Stimulated activated CD4-positive, alpha-beta T cell treated with anti-CD3 and anti-CD28 coated beads, TNF-alpha, amount 100 ng/mL, for 48 hours (primary cell): ENCODE results near the gene C1R.
A peak's percentile ranks its signal among the peaks of the same experiment; 100 is the strongest.

Experiments used
- DNase-seq, 3 donors: peaks; one replicate each; pipeline ENCODE4 v3.0.0-alpha.2; 2020; ENCODE audit warnings: low read depth in 3 of 3

Gene C1R

DNA sequence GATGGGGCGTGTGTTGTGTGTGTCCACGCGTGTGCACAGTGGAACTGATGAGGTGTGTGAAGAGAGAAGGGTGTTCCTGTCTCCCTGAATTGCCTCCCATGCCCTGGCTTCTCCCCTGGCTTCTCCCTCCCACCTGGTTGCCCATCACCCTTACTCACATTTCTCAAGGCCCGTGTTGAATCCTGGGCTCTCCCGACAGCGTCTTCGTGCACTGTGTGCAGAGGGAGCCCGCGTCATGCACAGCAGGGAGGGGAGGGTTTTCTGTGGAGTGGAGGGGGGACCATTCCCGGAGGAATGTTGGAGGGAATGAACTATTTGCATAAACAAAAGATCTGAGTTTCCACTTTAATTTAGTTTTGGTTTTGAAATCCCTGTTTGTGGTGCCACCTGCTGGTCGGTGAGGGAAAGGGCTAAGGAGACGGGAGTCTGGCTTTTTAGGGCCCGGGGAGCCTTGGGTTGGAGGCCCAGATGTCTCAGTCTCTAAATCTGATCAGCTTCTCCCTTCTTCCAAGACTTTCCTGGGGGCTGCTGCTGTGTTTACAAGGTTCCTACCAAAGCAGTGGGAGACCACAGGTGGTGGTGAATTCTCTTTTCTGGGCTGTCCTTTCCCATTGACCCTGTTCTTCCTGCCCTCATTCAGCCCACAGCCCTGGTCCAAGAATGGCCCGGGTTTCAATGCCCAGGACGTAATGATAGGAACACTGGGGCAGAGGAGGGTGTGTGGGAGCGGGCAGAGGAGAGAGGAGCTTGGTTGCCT, at the start of gene C1R:
TSS of gene C1R (minus strand) at position 217 of the 757 bp plus-strand sequence. CDS start at position 160, 57 bp downstream.
- peak; percentile 34 to 57 (median 49) for DNase-seq

- no peak for DNase-seq
These were observed 49.2 kb upstream of the C1R start for GRCh38 chr12:7141351-7142005.

- no peak for DNase-seq
These were observed 47.0 kb upstream of the C1R start for GRCh38 chr12:7139200-7139599.

DNA sequence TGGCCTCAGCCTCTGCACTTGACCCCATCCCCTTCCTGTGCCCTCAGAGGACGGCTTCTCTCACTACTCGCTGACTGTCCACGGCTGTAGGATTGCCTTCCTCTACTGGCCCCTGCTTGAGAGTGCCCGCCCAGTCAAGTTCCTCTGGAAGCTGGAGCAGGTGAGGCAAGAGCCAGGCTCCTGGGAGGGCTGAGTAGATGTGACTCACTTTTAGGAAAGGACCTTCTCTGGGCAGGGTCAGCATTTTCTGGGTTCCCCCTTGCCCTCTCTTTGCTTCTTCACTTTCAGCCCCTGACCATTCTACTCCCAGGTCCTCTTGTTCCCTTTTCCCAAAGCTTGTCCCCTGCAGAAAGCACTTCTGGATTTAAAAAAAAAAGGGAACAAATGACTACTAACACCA, 45.7 kb upstream of the C1R start:
- DNase-seq, result no peak

DNA sequence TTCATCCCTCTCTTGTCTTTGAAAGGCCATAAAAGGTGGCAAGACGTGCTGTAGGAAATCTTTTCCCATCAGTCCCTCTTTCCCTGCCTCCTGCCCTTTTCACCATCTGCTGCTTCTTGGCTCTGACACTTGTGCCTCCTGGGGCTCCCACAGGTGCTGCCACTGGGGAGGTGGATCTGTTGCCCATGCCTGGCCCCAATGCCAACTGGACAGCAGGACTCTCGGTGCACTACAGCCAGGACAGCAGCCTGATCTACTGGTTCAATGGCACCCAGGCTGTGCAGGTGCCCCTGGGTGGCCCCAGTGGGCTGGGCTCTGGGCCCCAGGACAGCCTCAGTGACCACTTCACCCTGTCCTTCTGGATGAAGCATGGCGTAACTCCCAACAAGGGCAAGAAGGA, 44.4 kb upstream of the C1R start:
- DNase-seq, result no peak

DNA sequence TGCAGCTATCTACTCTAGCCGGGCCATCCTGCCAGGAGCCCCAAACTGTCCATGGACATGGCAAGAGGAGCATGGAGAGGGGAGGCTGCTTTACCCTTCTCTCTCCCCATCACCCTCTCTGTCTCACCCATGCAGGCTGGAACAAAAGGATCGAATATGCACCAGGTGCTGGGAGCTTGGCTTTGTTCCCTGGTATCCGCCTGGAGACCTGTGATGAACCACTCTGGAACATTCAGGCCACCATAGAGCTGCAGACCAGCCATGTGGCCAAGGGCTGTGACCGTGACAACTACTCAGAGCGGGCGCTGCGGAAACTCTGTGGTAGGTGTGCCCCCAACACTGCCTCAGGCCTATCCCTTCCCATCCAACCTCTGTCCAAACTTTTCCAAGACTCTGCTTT, 43.8 kb upstream of the C1R start:
- no peak for DNase-seq

GRCh38 chr12:7134396-7135166, 42.3 kb upstream of the C1R start:
- no peak for DNase-seq

DNA sequence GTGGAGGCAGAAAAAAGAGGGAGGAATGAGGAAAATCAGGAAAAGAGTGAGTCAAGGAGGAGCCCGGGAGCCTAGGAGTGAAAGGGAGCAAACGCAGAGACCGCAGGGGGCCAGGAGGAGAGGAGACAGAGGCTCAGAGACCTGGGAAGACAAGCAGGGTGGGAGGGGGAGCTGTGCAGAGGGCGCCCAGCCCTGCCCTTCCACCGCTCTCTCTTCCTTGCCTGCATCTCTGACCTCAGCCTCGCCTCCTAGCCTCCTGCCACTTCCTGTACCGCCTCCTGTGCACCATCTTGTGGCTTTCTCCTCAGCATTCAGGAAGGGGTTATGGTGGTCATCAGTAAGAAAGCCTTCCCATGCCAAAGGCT, 39.2 kb upstream of the C1R start:
- no peak for DNase-seq

- no peak for DNase-seq
These were observed 38.7 kb upstream of the C1R start for GRCh38 chr12:7130701-7131501.

DNA sequence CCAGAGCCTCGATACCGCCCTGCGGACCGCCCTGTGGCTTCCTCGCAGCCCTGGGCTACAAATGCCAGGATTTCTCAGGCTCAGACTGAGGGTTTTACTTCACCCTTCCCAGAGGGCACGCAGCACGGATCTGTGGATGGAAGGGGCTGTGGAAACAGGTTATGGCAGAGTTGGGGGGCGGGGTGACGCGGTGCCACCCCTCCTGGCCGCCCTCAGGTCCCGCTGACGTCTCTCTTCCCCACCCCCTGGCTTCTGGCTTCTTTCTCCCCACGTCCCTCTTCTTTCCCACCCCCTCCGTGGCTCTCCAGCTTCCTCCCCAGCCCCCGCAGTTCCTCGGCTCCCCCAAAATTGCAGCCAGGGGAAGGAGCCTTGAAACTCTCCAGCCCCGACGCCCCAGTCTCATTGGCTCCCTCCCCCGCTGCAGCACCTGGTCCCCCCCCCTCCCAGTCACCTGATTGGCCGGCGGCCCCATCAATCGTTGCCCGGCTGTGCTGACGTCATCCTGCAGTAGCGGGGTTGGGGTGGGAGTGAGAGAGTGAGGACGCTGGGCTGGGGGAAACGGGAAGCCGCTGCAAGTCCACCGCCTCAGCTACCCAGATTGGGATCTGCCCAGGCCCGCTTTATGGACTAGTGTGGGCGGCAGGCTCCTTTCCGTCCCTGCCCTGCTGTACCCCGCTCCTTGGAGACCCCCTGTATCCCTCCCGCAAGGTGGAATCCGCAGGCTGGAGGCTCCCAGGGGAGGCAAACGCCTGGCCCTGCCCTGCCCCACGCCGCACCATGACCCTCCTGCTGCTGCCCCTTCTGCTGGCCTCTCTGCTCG, 37.8 kb upstream of the C1R start, which contains the start of gene CLSTN3:
TSS of gene CLSTN3 (plus strand) at position 500 of the 820 bp plus-strand sequence. CDS start at position 778, 278 bp downstream.
- peak; percentile 61 to 77 (median 65) for DNase-seq

GRCh38 chr12:7129287-7129871, 37.1 kb upstream of the C1R start:
- DNase-seq, result no peak

GRCh38 chr12:7128681-7129286, 36.5 kb upstream of the C1R start, which contains the start of gene RBP5:
Gene RBP5 (minus strand): TSS chr12:7128889. CDS start chr12:7128775, 114 bp downstream.
- no peak for DNase-seq

DNA sequence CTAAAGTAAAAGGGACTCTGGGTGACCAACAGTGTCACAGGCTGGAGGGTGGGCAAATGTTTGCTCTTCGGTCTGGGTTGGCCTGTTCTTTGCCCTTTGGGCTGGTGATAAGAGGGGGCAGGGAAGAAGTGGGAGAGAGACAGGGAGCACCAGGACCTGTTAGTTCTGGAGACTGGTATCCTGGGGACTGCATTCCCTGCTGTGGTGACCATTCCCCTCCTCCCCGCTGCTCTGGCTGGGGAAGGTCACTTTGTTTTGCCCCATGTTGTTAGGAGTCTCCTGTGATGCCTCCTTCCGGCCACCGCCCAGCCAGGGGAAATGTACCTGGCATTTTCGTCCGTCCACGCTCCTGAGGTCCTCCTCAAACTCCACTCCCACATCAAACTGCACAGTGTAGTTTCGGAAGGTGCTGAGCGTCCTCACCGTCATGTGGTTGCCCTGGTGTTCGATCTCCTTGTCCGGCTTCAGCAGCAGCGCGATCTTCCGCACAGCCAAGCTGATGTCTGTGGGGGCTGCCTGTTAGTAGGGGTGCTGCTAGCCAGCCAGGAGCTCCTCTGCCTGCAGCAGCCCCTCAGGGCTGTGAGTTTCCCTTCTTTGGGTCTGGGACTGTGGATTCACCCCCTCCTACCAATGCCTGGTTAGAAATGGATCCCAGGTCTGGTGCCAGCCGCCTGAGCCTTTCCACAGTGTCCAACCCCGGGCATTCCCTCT, 35.8 kb upstream of the C1R start:
- DNase-seq, result no peak

- no peak for DNase-seq
These were observed 33.5 kb upstream of the C1R start for GRCh38 chr12:7125632-7126227.

DNA sequence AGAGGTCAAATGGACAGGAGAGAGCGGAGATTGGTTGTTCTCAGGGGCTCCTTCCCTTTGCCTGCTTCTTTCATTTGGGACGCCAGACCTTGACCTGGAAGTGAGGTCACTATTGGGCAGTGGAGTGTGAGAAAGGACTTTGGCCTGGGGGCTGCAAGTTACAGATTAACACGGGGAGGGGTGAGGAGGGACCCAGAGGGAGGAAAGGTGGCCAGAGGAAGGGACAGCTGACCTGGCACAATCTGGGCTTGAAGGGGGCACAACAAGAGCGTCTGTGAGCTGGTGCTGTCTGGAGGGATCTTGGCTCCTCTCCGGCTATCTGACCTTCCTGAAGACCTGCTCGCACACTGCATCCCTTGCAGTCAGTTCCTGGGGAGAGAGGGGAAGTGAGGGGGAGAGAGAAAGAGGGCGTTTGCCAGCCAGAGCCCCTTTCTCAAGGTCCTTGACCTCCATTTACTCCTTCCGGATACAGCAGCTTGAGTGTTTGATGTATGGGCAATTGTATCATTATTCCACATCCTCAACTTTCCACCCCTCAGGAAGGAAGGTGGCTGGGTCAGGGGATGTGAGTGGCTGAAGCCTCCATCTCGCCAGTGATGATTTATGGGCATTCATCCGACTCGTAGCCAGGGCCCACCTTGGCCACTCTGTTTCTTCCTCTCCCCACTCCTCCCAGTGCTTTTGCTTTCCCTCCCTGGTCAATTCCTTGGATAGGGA, 31.7 kb upstream of the C1R start:
- no peak for DNase-seq

DNA sequence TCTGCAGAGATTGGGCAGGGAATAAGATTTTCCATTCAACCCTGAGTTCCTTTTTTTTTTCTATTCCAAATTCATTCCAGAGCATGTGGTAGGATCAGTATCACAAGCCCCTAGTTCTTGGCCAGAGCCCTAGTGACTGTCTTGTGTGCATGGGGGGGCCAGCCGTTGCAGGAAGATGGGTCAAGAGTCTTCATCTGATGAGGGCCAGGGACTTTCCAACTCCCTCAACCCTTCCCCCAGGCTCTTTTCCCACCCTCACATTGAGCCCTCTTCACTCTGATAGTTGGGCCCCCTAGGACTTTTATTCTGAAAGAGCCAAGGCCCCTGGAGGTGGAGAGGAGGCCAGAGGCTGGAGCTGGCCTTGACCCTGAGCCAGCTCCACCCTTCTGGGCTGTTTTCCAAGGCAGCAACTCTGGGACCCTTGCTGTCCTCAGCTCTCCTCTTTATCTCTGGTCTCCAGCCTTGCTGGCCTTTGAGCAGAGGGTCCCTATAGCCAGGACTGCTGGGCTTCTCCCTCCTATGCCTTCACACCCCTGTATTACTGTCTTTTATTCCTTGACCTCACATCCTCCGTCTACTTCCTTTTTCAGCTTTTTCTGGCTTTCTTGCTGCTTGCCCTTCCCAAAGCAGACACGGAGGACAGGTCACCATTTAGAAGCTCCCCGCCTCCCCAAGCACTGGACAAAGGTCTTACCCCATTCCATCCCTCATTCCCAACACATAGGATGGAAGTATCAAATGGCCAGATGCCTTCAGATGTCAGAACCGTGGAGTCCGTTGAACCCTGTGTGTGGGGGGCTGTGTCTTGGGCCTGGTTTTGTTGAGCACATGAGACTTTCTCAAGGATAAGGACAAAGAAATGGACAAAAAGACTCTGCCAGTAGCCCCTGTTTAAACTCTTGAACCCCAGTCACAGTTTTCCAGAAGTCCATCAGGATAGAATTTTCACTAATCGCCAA, 30.8 kb upstream of the C1R start:
- DNase-seq, result no peak

GRCh38 chr12:7121324-7121723, 29.1 kb upstream of the C1R start:
- no peak for DNase-seq
